Activated T-cell treated with anti-CD3 and anti-CD28 coated beads, Interleukin-2, amount 50 U/mL, for 24 hours (primary cell): ENCODE data around the gene SLCO4A1.

Source experiments
- DNase-seq: peaks from one replicate; pipeline ENCODE4 v3.0.0-alpha.2; 2020
- H3K27ac Mint-ChIP-seq: 2 replicates; pipeline ENCODE4 v1.8.0; 2020; ENCODE audit warnings: mild to moderate bottlenecking, mixed read lengths
- H3K27me3 Mint-ChIP-seq: 2 replicates; pipeline ENCODE4 v1.8.0; 2020; ENCODE audit warnings: mixed read lengths
- H3K36me3 Mint-ChIP-seq: 2 replicates; pipeline ENCODE4 v1.8.0; 2020; ENCODE audit warnings: low read depth, mixed read lengths
- H3K4me1 Mint-ChIP-seq: 2 replicates; pipeline ENCODE4 v1.8.0; 2020; ENCODE audit warnings: low read depth, mixed read lengths
- H3K4me3 Mint-ChIP-seq: 2 replicates; pipeline ENCODE4 v1.8.0; 2020; ENCODE audit warnings: mild to moderate bottlenecking, moderate library complexity, mixed read lengths
- H3K9me3 Mint-ChIP-seq: 2 replicates; pipeline ENCODE4 v1.8.0; 2020; ENCODE audit warnings: mixed read lengths

SLCO4A1 gene

GRCh38 chr20:62692801-62693523 is 50.7 kb downstream of the SLCO4A1 start:
- H3K27me3 Mint-ChIP-seq = no peaks in the 10 kb centered on the region
- H3K4me1 Mint-ChIP-seq = peaks cover 7% of the 10 kb centered on the region
- H3K9me3 Mint-ChIP-seq = no peaks in the 10 kb centered on the region
- no peak overlapping the region for H3K27ac Mint-ChIP-seq
- no peak for DNase-seq
- H3K4me3 Mint-ChIP-seq = no peak overlapping the region
- no peaks in the 10 kb centered on the region for H3K36me3 Mint-ChIP-seq

DNA sequence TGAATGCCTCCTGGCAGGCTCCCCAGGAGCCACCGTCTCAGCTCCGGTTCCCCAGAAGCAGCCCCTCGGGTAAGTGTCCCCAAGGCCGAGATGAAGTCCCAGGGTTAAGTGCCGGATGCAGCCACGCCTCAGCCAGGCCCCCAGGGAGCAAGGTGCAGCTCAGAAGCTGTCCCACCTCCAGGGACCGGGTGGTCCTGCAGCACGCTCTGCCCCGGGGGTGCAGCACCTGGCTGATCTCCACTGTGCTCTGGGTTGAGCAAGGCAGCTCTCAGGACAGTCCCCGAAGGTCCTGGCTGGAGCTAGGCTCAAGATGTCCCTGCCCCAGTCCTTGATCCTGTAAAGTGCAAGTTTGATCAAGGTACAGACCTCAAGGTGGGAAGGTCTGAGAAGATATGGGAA is 51.2 kb downstream of the SLCO4A1 start:
- Mint-ChIP-seq H3K27ac (no peak overlapping the region), H3K9me3 (no peaks in the 10 kb centered on the region), H3K36me3 (no peaks in the 10 kb centered on the region), H3K4me3 (no peak overlapping the region), H3K4me1 (peaks cover 7% of the 10 kb centered on the region), H3K27me3 (no peaks in the 10 kb centered on the region)
- DNase-seq = no peak

- no peaks in the 10 kb centered on the region for H3K9me3 Mint-ChIP-seq
- H3K36me3 Mint-ChIP-seq = no peaks in the 10 kb centered on the region
- H3K27me3 Mint-ChIP-seq = no peaks in the 10 kb centered on the region
Measured at GRCh38 chr20:62694106-62694505, 51.8 kb downstream of the SLCO4A1 start.

GRCh38 chr20:62694868-62695267 is 52.6 kb downstream of the SLCO4A1 start:
- Mint-ChIP-seq H3K9me3 (no peaks in the 10 kb centered on the region), H3K27ac (no peak overlapping the region), H3K4me1 (peaks cover 7% of the 10 kb centered on the region), H3K36me3 (no peaks in the 10 kb centered on the region), H3K4me3 (no peak overlapping the region), H3K27me3 (no peaks in the 10 kb centered on the region)
- DNase-seq = no peak

More at GRCh38 chr20:62694106-62694505, 51.8 kb downstream of the SLCO4A1 start:
- H3K27ac Mint-ChIP-seq = no peak overlapping the region
- peaks cover 7% of the 10 kb centered on the region for H3K4me1 Mint-ChIP-seq
- no peak for DNase-seq
- no peak overlapping the region for H3K4me3 Mint-ChIP-seq

GRCh38 chr20:62695448-62696414 is 53.4 kb downstream of the SLCO4A1 start:
- DNase-seq = no peak
- no peaks in the 10 kb centered on the region for H3K27me3 Mint-ChIP-seq
- H3K4me3 Mint-ChIP-seq = no peak overlapping the region
- no peaks in the 10 kb centered on the region for H3K36me3 Mint-ChIP-seq
- no peaks in the 10 kb centered on the region for H3K9me3 Mint-ChIP-seq
- H3K27ac Mint-ChIP-seq = no peak overlapping the region
- H3K4me1 Mint-ChIP-seq = peaks cover 7% of the 10 kb centered on the region

DNA sequence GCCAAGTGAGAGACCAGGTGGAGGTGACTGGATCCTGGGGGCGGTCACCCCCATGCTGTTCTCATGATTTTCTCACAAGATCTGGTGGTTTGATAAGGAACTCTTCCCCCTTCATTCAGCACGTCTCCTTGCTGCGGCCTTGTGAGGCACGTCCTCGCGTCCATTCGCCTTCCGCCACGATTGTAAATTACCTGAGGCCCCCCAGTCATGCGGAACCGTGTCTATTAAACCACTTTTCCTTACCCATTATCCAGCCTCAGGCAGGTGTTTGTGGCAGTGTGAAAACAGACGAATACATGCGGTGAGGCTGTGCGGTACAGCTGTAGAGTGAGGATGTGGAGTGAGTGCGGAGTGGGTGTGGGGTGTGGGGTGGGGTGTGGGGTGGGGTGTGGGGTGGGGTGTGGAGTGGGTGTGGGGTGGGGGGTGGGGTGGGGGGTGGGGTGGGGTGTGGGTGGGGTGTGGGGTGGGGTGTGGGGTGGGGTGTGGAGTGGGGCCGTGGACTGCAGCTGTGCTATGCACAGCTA is 54.2 kb downstream of the SLCO4A1 start:
- Mint-ChIP-seq H3K36me3 (no peaks in the 10 kb centered on the region), H3K27ac (no peak overlapping the region), H3K9me3 (no peaks in the 10 kb centered on the region), H3K4me1 (peaks cover 6% of the 10 kb centered on the region), H3K4me3 (no peak overlapping the region), H3K27me3 (no peaks in the 10 kb centered on the region)
- no peak for DNase-seq

DNA sequence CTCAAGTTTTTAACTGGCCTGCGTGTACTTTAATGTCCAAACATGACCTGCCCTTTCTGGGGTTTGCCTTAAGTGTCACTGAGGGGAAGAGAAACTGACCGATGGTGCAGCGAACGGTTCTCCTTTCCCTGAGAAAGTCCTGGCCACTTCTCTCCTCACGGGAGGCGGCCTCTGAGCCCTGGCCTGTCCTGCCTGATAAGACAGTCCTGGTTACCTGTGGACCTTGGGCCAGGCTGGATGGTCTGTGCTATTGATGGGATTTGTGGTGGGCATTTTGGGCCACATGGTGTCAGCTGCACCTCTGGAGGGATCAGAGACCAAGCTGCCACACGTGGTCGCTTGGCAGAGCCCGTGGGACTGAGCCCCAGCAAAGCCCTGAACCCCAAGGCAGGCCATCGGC is 54.7 kb downstream of the SLCO4A1 start:
- no peak overlapping the region for H3K4me3 Mint-ChIP-seq
- DNase-seq = no peak
- H3K9me3 Mint-ChIP-seq = no peaks in the 10 kb centered on the region
- H3K27ac Mint-ChIP-seq = no peak overlapping the region
- H3K27me3 Mint-ChIP-seq = no peaks in the 10 kb centered on the region
- peaks cover 4% of the 10 kb centered on the region for H3K4me1 Mint-ChIP-seq
- no peaks in the 10 kb centered on the region for H3K36me3 Mint-ChIP-seq

- H3K27me3 Mint-ChIP-seq = no peaks in the 10 kb centered on the region
- H3K27ac Mint-ChIP-seq = no peak overlapping the region
- no peaks in the 10 kb centered on the region for H3K36me3 Mint-ChIP-seq
- DNase-seq = no peak
- no peak overlapping the region for H3K4me3 Mint-ChIP-seq
- peaks cover 4% of the 10 kb centered on the region for H3K4me1 Mint-ChIP-seq
- H3K9me3 Mint-ChIP-seq = no peaks in the 10 kb centered on the region
Measured at GRCh38 chr20:62697468-62697912, 55.2 kb downstream of the SLCO4A1 start.

DNA sequence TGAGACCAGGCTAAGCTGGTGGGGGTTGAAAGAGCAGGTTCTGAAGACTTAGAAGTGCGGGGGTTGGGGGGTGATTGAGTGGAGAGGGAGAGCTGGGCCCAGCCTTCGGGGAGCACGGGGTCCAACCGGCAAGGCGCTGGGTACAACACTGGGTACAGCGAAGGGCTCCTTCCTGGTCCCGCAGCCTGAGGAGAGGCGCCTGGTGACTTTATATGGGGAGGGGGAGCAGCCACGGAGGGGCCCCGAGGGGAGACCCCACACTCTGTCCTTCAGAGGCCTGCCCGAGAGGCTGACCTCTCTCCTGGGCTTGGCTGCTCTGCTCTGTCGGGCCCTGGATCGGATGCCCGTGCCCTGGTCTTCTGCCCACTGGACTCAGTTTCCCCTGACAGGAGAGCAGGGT is 55.9 kb downstream of the SLCO4A1 start:
- no peaks in the 10 kb centered on the region for H3K9me3 Mint-ChIP-seq

GRCh38 chr20:62699296-62699695 is 57.0 kb downstream of the SLCO4A1 start:
- no peaks in the 10 kb centered on the region for H3K9me3 Mint-ChIP-seq
- no peaks in the 10 kb centered on the region for H3K27me3 Mint-ChIP-seq
- DNase-seq = no peak
- H3K4me3 Mint-ChIP-seq = no peak overlapping the region
- no peak overlapping the region for H3K27ac Mint-ChIP-seq
- no peaks in the 10 kb centered on the region for H3K36me3 Mint-ChIP-seq
- H3K4me1 Mint-ChIP-seq = peaks cover 12% of the 10 kb centered on the region

More for the DNA sequence above, 55.9 kb downstream of the SLCO4A1 start:
- no peaks in the 10 kb centered on the region for H3K27me3 Mint-ChIP-seq
- no peak overlapping the region for H3K4me3 Mint-ChIP-seq
- DNase-seq = no peak
- no peak overlapping the region for H3K27ac Mint-ChIP-seq
- H3K4me1 Mint-ChIP-seq = peaks cover 4% of the 10 kb centered on the region
- no peaks in the 10 kb centered on the region for H3K36me3 Mint-ChIP-seq

DNA sequence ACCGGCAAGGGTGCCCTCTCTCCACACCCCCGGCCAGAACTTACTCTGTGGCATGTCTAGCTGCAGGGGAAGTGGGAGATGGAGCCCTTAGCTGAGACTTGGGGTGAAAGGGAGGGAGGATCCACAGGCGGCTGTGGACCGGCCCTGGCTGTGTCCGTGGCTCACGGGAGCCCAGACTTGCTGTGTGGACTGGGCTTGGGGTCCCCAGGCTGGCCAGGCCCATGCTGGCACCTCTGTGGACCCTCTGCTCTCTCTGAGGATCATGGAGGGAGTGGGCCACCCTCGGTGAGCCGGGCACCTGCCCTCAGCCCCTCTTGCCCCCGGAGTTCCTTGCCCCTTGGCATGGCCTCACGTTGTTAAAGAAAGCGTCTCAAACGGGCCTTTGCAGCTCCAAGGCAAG is 57.4 kb downstream of the SLCO4A1 start:
- H3K27ac Mint-ChIP-seq = no peak overlapping the region
- no peaks in the 10 kb centered on the region for H3K9me3 Mint-ChIP-seq
- H3K36me3 Mint-ChIP-seq = no peaks in the 10 kb centered on the region
- no peak overlapping the region for H3K4me3 Mint-ChIP-seq
- peaks cover 12% of the 10 kb centered on the region for H3K4me1 Mint-ChIP-seq
- DNase-seq = no peak
- H3K27me3 Mint-ChIP-seq = no peaks in the 10 kb centered on the region

DNA sequence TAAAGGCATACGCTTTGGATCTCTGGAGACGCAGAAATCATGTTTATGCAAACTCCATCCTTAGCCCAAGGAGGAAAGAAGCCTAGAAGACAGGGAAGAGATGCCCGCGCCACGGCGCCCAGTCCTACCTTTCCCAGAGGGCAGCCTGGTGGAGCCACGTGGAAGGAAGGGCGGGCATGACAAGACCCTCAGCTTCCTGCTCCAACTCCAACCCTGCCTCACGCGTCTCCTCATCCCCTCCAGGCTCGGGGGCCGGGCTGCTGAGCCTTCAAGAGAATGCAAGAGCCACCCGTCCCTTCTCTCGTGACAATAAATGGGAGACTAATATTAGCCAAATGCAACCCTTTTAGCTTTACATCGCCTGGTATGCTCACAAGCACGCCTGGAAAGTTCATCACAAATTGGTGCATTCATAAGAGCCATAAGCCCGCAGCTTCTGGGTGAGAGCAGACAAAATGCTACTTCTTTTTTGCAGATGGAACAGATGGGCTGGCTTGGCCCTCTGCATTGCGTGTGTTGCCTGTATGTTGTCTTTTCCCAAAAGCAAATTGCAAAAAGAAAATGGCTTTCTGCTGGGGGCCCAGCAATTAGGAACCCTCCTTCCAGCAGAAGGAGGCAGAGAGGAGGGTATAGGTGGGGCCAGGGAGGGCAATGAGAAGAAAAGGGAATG is 58.1 kb downstream of the SLCO4A1 start:
- DNase-seq = no peak
- Mint-ChIP-seq H3K4me1 (peaks cover 12% of the 10 kb centered on the region), H3K27me3 (no peaks in the 10 kb centered on the region), H3K4me3 (no peak overlapping the region), H3K36me3 (no peaks in the 10 kb centered on the region), H3K27ac (no peak overlapping the region), H3K9me3 (no peaks in the 10 kb centered on the region)

DNA sequence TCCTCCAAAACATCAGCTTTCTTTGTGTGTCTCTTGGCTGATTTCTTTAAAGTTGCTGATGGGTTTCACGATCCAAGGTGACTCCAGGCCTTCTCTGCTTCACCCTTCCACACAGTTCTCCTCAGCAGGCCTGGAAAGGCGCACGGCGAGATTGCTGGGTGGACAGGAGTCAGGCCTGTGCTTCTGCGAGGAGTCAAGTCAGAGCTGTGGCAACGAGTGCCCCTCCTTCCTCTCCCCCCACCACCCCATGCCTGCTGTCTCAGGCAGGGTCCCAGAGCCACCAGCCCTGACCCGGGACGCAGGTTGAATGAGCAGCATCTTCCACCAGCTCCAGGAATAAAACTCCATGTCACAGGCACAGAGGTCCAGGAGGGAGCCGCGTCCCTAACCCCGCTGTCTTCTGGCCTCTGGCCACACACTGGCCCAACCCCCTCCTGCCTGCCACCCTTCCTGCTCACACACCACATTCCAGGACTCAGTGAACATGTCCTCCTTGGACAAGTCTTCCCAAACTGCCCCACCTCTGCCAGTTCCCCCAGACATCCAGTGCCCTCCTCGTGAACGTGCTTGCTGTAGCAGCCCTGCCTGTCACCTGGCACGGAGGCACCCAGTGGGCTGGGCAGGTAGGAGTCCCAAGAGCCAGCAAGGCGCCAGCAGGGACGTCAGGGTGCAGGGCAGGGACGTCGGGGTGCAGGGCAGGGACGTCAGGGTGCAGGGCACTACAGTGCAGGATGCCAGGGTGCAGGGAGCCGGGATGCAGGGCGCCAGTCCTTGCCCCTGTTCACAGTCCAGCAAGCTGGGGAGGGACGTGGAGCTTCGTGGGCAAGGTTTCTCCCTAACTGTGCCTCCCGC is 59.1 kb downstream of the SLCO4A1 start:
- Mint-ChIP-seq H3K27me3 (no peaks in the 10 kb centered on the region), H3K9me3 (no peaks in the 10 kb centered on the region), H3K4me1 (peaks cover 11% of the 10 kb centered on the region), H3K27ac (no peak overlapping the region), H3K36me3 (no peaks in the 10 kb centered on the region), H3K4me3 (no peak overlapping the region)
- DNase-seq = no peak

GRCh38 chr20:62702013-62702300 is 59.7 kb downstream of the SLCO4A1 start:
- Mint-ChIP-seq H3K4me1 (peaks cover 8% of the 10 kb centered on the region), H3K9me3 (no peaks in the 10 kb centered on the region), H3K27ac (no peak overlapping the region), H3K27me3 (peaks cover 3% of the 10 kb centered on the region), H3K4me3 (no peak overlapping the region), H3K36me3 (no peaks in the 10 kb centered on the region)
- no peak for DNase-seq
